ENCODE results near the gene ULK2.

The ULK2 gene

GRCh38 chr17:19747159-19747719 is 120.5 kb downstream of the ULK2 start:
- DNase-seq (ENCODE audit: low read depth in 2 of 2), result no peak

- no peak for DNase-seq (ENCODE audit: low read depth in 2 of 2)
These were observed 121.2 kb downstream of the ULK2 start for GRCh38 chr17:19746517-19746916.

GRCh38 chr17:19744922-19745757 is 122.6 kb downstream of the ULK2 start:
- peak; percentile 61 to 71 for DNase-seq (ENCODE audit: low read depth in 2 of 2)

GRCh38 chr17:19744492-19744891 is 123.2 kb downstream of the ULK2 start:
- no peak for DNase-seq (ENCODE audit: low read depth in 2 of 2)

GRCh38 chr17:19743101-19744100 is 124.3 kb downstream of the ULK2 start:
- DNase-seq (ENCODE audit: low read depth in 2 of 2), result no peak

GRCh38 chr17:19742495-19742894 is 125.2 kb downstream of the ULK2 start:
- no peak for DNase-seq (ENCODE audit: low read depth in 2 of 2)

- no peak for DNase-seq (ENCODE audit: low read depth in 2 of 2)
These were observed 125.8 kb downstream of the ULK2 start for GRCh38 chr17:19741832-19742457.

GRCh38 chr17:19740933-19741332 is 126.8 kb downstream of the ULK2 start:
- no peak for DNase-seq (ENCODE audit: low read depth in 2 of 2)

GRCh38 chr17:19739241-19740201 is 128.2 kb downstream of the ULK2 start:
- DNase-seq (ENCODE audit: low read depth in 2 of 2), result no peak

GRCh38 chr17:19738757-19739156 is 129.0 kb downstream of the ULK2 start:
- no peak for DNase-seq (ENCODE audit: low read depth in 2 of 2)

GRCh38 chr17:19738073-19738449 is 129.7 kb downstream of the ULK2 start:
- DNase-seq (ENCODE audit: low read depth in 2 of 2), result no peak

- DNase-seq (ENCODE audit: low read depth in 2 of 2), result no peak
These were observed 130.2 kb downstream of the ULK2 start for GRCh38 chr17:19737305-19738072.

- no peak for DNase-seq (ENCODE audit: low read depth in 2 of 2)
These were observed 131.7 kb downstream of the ULK2 start for GRCh38 chr17:19736071-19736470.

- DNase-seq (ENCODE audit: low read depth in 2 of 2), result no peak
These were observed 133.7 kb downstream of the ULK2 start for GRCh38 chr17:19733953-19734526.

GRCh38 chr17:19731626-19732025 is 136.1 kb downstream of the ULK2 start:
- DNase-seq (ENCODE audit: low read depth in 2 of 2), result no peak

- DNase-seq (ENCODE audit: low read depth in 2 of 2), result no peak
These were observed 136.9 kb downstream of the ULK2 start for GRCh38 chr17:19730843-19731242.

GRCh38 chr17:19729900-19730299 is 137.8 kb downstream of the ULK2 start:
- DNase-seq (ENCODE audit: low read depth in 2 of 2), result no peak

- DNase-seq (ENCODE audit: low read depth in 2 of 2), result no peak
These were observed 139.6 kb downstream of the ULK2 start for GRCh38 chr17:19728084-19728495.

- no peak for DNase-seq (ENCODE audit: low read depth in 2 of 2)
These were observed 140.1 kb downstream of the ULK2 start for GRCh38 chr17:19727501-19728078.
